ENCODE data around the gene DNM3. TPM values are rescaled to one million over a fixed set of nuclear protein-coding genes. Genes with fewer than 3 reads are reported as not detected.

The DNM3 gene
- total and polyA plus RNA-seq, 2 donors (not counting 1 experiment from before 2014, with no cell fraction given), result 1.0 to 1.3 TPM

- CTCF ChIA-PET, result interaction anchor here (0.6 to 14.2 kb wide), 3 partner anchors 181 to 337 kb away, joined by 3 to 234 read pairs (median 3); no protein-coding TSS in a partner anchor
- Histone ChIP-seq H3K27me3 (replicated peaks in 1 of 4; ENCODE audit: control extremely low read depth in 1 of 4, control insufficient read depth in 3 of 4, insufficient read depth in 4 of 4, low read length in 3 of 4) (no peaks in the 10 kb centered on the region), H4K20me1 (ENCODE audit: control insufficient read depth, insufficient read depth, low read length, poor library complexity, severe bottlenecking) (no peaks in the 10 kb centered on the region), H3K9ac (ENCODE audit: low read length) (no peak overlapping the region), H3K36me3 (replicated peaks in 1 of 2; ENCODE audit: control extremely low read depth in 1 of 2, control insufficient read depth in 1 of 2, extremely low read depth in 1 of 2, insufficient read depth in 2 of 2, low read length in 1 of 2) (no peaks in the 10 kb centered on the region), H3K4me3 (ENCODE audit: control extremely low read depth in 1 of 5, extremely low read depth in 1 of 5, insufficient read depth in 1 of 5, low read depth in 2 of 5, low read length in 4 of 5) (no peak overlapping the region), H3K4me1 (ENCODE audit: control insufficient read depth in 2 of 2, insufficient read depth in 2 of 2, low read length in 2 of 2) (no peaks in the 10 kb centered on the region), H2AFZ (ENCODE audit: insufficient read depth, low read depth, low read length, poor library complexity, severe bottlenecking) (no peak overlapping the region), H3K79me2 (ENCODE audit: control insufficient read depth, insufficient read depth, low read length) (no peaks in the 10 kb centered on the region), H3K9me3 (ENCODE audit: control extremely low read depth in 1 of 3, control insufficient read depth in 2 of 3, insufficient read depth in 1 of 3, low read length in 2 of 3) (no peaks in the 10 kb centered on the region), H3K27ac (ENCODE audit: low read length in 2 of 2) (no peak overlapping the region), H3K4me2 (replicated peaks; ENCODE audit: low read depth, low read length, poor library complexity, severe bottlenecking) (no peak overlapping the region)
- H3K27me3 Mint-ChIP-seq, result peaks cover 4% of the 10 kb centered on the region
- H3K4me1 Mint-ChIP-seq, result no peaks in the 10 kb centered on the region
- no peak for DNase-seq
- no peak overlapping the region for H3K4me3 Mint-ChIP-seq
- no peak overlapping the region for H3K27ac Mint-ChIP-seq
- TF ChIP-seq CTCF (IDR thresholded peaks at IDR 0.05), result no peak
- TF ChIP-seq EZH2 (IDR thresholded peaks at IDR 0.05; ENCODE audit: borderline replicate concordance, insufficient read depth, low read depth, low read length, poor library complexity, severe bottlenecking), result no peak
- no peaks in the 10 kb centered on the region for H3K9me3 Mint-ChIP-seq (ENCODE audit: insufficient read depth)
- intact Hi-C loops (cut with micrococcal nuclease), result loop anchor here (10.0 kb wide), 1 partner anchor 497 kb away; the partner anchor contains the start of gene PRRC2C
- ATAC-seq (ENCODE audit: low read depth), result no peak
- POLR2A ChIA-PET, result no interaction called here
Observed at GRCh38 chr1:171981303-171981702, 140.0 kb downstream of the DNM3 start.

GRCh38 chr1:171983584-171983983 is 142.3 kb downstream of the DNM3 start:
- H3K36me3 ChIP-seq (replicated peaks in 1 of 2; ENCODE audit: control extremely low read depth in 1 of 2, control insufficient read depth in 1 of 2, extremely low read depth in 1 of 2, insufficient read depth in 2 of 2, low read length in 1 of 2), result no peaks in the 10 kb centered on the region
- DNase-seq (no peak), ATAC-seq (ENCODE audit: low read depth) (no peak)
- no peak overlapping the region for H3K4me2 ChIP-seq (replicated peaks; ENCODE audit: low read depth, low read length, poor library complexity, severe bottlenecking)
- no peak overlapping the region for H2AFZ ChIP-seq (ENCODE audit: insufficient read depth, low read depth, low read length, poor library complexity, severe bottlenecking)
- TF ChIP-seq EZH2 (IDR thresholded peaks at IDR 0.05; ENCODE audit: borderline replicate concordance, insufficient read depth, low read depth, low read length, poor library complexity, severe bottlenecking) (no peak), CTCF (IDR thresholded peaks at IDR 0.05) (no peak)
- Mint-ChIP-seq H3K9me3 (ENCODE audit: insufficient read depth) (no peaks in the 10 kb centered on the region), H3K27ac (no peak overlapping the region), H3K27me3 (peaks cover 4% of the 10 kb centered on the region), H3K4me1 (no peaks in the 10 kb centered on the region), H3K4me3 (no peak overlapping the region)
- no peaks in the 10 kb centered on the region for H3K79me2 ChIP-seq (ENCODE audit: control insufficient read depth, insufficient read depth, low read length)
- POLR2A ChIA-PET, result no interaction called here
- no peak overlapping the region for H3K9ac ChIP-seq (ENCODE audit: low read length)
- no peak overlapping the region for H3K27ac ChIP-seq (ENCODE audit: low read length in 2 of 2)
- H3K4me1 ChIP-seq (ENCODE audit: control insufficient read depth in 2 of 2, insufficient read depth in 2 of 2, low read length in 2 of 2), result no peaks in the 10 kb centered on the region
- no peaks in the 10 kb centered on the region for H4K20me1 ChIP-seq (ENCODE audit: control insufficient read depth, insufficient read depth, low read length, poor library complexity, severe bottlenecking)
- intact Hi-C loops (cut with micrococcal nuclease), result loop anchor here (10.0 kb wide), 1 partner anchor 499 kb away; the partner anchor contains the start of gene PRRC2C
- H3K9me3 ChIP-seq (ENCODE audit: control extremely low read depth in 1 of 3, control insufficient read depth in 2 of 3, insufficient read depth in 1 of 3, low read length in 2 of 3), result no peaks in the 10 kb centered on the region
- CTCF ChIA-PET, result interaction anchor here (0.6 to 14.2 kb wide), 7 partner anchors 16 to 796 kb away, joined by 3 to 234 read pairs (median 5); no protein-coding TSS in a partner anchor
- no peaks in the 10 kb centered on the region for H3K27me3 ChIP-seq (replicated peaks in 1 of 4; ENCODE audit: control extremely low read depth in 1 of 4, control insufficient read depth in 3 of 4, insufficient read depth in 4 of 4, low read length in 3 of 4)
- H3K4me3 ChIP-seq (ENCODE audit: control extremely low read depth in 1 of 5, extremely low read depth in 1 of 5, insufficient read depth in 1 of 5, low read depth in 2 of 5, low read length in 4 of 5), result no peak overlapping the region
- whole genome bisulfite sequencing (ENCODE audit: insufficient coverage), result no CpG with 5 or more reads among the region's 1 CpG
